HG03439 (cell line): ENCODE results near the gene CAPN5.

Experiments used
- ATAC-seq: cut with Tn5 transposase; IDR thresholded peaks from one replicate; pipeline ENCODE4 v1.9.1; 2021; ENCODE audit warnings: mild to moderate bottlenecking, moderate library complexity; ENCODE audit not compliant: unreplicated experiment

CAPN5 gene

DNA sequence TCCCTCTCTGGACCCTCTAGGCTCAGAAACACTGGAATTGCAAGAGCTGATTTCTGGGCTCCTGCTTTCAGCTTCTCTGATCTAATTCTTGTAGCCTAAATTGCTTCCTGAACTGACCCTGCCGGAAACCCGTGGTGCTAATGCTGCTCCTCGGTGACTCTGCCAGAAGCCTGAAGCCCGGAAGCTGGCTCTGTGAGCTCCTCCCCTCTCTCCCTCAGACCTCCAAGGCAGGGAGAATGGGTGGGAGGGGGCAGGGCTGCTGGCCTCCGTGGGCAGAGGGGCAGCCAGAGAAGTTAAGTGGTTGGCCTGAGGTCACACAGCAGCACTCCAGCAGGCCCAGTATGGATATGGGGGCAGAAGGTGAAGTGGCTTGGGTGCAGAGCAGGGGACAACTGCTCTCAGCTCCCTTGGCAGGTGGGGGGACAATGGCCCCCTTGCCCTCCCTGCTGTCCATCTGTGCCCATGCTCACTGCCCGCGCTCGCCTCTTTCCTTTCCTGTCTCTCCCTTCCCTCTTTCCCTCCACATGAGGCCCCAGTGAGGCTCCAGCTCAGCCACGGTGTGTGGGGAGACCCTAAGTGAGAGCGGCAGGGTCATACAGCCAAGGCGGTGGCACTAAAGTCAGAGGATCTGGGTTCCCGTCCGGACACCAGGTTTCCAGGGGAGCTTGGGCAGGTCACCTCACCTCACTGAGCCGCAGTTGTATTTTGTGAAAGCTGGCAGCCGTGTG, 16.2 kb downstream of the CAPN5 start:
- no peak for ATAC-seq

DNA sequence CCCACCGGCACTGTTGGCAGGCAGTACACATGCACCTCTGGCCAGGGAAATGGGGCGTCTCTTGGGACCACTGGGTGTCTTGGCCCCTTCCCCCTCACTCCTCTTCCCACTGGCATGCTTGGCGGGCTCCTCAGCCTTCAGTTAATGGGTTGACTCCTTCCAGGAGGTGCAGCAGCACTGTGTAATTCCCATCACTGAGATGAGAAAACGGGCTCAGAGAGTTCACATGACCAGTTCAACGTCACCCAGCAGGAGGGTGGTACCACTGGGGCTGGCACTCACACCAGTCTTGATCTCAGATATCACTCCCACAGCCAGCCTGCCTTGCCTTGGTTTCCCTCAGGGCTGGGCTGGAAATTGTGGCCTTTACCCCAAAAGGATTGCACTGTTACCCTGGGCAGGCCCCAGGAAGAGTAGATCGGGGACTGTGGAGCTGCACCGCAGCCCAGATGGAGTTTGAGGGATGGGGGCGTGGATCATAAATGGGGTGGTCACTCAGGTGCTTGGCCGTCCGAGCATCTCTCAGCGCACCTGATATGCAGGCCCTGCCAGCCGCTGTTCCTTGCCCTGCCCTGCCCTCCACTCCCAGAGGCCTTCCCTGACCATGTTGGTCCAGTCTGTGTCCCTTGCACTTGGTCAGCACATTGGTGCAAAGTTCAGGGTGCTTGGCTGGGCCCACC, 16.9 kb downstream of the CAPN5 start:
- ATAC-seq, result no peak

DNA sequence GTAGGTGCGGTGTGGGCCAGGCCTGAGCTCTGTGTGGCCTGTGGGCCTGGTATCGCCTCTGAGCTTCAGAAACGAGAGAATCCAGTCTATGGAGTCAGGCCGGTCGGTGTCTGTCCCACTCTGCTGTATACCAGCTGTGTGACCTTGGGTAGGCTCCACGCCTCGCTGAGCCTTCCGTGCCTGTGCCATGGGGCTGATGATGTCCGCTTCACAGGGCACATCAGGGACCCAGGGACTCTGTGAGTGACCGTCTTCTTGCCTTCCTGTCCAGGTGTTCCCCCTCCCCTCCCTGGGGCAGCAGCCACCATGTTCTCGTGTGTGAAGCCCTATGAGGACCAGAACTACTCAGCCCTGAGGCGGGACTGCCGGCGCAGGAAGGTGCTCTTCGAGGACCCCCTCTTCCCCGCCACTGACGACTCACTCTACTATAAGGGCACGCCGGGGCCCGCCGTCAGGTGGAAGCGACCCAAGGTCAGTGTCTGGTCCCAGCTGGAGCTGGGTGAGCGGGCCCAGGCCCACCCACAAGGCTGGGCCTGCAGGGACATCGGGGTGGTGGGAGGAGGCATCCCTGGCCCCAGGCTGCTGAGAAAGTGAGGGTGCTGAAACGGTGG, 17.9 kb downstream of the CAPN5 start:
- ATAC-seq, result no peak

DNA sequence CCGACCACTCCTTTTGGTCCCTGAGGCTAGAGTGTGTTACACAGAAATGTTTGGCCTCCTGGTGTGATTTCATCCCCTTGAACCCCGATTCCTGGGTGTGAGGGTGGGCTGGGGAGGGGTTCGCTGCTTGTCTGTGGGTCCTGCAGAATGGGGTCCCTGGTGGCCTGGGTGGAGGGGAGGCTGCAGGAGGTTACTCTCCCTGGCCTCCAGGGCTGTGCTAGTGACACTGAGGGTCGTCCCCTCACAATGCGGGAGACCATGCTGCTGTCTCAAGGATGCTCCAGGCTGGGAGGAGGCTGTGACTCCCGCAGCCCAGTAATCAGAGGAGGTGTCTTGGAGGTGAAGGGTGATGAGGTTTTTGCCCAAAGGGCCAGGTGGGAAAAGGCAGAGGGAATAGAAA, 18.9 kb downstream of the CAPN5 start:
- no peak for ATAC-seq

DNA sequence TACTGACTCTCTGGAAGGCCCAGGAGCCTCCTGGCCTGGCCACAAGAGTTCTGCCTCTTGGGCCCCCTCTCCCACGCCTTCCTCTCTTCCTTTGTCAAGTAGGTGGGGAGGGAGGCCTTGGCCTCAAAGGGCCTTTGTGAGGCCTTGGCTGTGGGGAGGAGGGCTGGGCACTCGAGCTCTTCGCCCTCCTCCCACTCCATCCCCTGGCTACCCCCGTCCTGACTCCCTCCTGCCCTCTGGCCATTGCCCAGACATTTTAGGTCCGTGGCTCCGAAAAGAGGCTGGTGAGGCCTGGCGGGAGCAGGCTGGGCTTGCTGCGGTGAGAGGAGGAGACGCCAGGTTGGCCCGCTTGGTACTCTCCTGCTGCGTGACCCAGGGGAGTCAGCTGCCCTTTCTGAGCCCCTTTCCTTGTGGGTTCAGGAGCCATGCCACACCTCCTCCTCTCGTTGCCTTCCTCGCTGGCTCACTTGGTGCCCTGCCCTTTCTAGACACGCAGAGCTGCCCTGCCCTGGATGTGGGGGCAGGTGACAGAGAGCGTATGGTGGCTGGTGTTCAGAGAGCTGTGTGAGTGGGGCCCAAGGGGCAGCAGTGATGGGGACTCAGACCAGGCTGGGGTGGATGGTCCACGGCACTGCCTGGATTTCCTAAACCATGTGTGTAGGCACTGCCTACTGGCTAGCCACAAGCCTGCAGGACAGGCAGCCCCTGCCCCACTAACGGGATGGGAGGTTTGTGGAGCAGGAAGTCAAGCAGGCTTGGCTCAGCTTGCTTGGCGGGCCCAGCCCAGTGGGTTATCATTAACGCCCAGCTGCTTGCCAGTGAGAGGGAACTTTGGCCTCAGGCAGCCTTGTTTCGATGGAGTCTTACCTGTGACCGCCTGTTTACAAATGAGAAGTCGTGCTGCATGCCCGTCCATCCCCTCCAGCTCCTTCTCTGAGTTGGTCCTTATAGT, 20.0 kb downstream of the CAPN5 start:
- no peak for ATAC-seq

DNA sequence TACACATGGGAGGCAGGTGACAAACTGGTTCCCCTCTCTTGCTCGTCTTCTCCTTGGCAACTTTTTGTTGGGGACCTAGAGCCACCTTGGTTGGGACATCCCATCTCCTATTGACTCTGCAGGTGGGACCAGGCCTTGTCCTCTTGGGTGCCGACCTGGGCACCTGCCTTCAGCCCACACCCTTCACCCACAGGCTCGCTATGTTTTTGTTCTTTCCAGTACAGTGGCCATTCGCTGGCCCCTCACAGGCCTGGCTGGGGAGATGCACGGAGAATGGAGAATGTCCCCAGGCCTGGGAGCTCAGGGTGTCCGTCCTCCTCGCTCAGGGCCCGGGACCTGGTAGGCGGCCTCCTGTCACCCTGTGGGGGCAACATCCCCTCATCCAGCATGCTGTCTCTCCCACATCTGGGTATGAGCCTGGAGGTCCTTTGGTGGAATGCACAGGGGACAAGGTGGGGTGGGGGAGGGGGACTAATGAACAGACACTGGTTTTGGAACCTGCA, 21.0 kb downstream of the CAPN5 start:
- no peak for ATAC-seq

DNA sequence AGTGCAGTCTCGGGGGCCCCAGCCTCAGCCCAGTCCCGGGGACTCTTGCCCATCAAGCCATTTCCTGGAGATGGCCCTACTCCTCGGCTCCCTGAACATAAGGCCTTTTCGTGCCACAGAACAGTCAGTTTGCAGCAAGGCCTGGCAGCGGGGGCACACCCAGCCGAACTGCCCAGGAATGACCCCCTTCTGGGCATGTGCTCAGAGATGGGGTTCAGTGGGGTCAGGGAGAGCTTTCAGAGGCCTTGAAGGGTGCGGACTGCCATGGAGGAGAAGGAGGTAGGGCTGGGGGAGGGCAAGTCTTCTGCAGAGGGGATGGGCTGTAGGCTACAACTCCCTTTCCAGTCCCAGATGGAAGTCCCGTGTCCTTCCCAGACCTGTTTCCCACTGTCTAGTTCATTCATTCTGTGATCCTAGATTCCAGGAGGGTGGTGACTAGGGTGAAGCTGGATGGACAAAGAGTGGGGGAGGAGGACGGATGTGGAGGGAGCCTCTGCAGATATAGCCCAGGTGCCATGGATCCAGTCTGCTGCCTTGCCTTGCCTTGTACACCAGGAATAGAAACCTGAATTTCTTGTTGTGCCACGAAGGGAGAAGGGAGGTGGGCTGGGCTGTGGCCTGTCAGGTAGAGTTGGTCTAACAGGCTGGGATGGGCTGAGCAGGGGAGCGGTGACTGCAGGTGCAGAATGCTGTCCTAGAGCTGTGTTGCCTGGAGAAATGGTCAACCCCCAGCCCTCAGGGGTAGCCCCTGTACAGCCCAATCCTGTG, 21.6 kb downstream of the CAPN5 start:
- no peak for ATAC-seq

DNA sequence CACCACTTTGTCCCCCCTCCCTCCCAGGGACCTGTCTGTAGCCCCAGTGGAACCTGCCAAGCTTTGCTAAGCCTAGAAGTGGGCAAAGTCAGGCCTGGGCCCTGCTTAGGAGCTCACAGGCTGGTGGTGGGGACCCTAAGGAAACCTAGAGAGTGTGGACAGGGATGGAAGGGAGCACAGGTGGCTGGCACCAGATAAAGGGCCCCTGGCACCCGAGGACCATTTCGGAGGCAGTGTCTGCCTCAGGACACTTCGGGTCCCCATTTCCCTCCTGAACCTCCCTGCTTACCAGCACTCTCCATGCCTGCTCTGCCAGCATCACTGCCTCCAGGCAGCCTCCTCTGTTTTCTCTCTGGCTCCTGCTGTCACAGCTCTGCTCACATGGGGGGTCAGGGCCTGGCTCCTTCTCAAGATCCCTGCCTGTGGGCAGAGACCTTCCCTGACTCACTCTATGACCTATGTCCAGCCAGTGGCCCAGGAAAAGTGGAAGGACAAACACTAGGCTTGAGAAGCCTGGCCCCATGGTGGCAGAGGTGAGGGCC, 22.3 kb downstream of the CAPN5 start:
- no peak for ATAC-seq

DNA sequence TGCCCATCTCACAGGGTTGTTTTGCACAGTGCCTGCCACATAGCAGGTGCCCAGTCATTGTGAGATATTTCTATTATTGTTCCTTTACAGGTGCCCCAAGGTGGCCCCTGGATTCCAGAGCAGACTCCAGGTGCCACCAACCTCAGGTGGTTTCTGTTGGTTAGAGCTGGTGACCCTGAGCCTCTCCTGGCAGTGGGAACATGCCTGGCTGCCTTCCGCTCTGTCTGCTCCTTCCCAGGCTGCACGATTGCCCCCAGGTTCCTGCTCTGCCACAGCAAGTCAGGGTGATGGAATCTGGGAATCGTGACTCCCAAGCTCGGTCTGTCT, 23.2 kb downstream of the CAPN5 start:
- ATAC-seq, result no peak

DNA sequence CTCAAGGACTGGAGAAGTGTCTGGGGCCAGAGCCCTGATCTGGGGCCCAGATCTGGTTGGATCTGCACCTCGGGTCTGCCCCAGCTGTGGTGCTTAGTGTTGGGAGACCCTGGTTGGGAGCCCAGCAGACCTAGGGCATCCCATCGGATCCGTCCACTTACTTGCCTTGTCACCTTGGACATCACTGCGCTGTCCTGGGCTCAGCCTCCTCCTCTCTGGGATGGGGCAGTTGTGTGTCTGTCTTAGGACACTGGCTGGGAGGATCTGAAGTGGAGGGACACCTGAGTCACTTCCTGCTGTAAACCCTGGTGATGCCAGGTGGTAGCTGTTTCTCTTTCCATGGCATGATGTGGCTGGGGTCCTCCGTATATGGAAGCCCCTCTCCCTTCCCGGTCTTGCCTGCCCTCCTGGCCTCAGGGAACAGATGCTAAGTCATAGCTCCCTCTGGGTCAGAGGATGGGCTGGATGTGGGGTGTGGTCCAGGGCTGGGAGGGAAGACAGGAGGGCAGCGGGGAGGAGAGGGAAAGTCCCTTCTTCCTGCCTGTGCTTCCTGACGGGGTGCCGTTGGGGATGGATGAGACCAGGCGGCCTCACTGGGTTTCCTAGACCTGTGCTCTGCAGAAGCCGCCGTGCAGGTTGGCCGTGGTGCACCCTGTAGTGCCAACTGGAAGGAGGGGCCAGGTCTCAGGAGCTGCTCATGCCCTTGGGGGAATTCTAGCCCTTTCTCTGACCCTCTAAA, 23.8 kb downstream of the CAPN5 start:
- ATAC-seq, result no peak

DNA sequence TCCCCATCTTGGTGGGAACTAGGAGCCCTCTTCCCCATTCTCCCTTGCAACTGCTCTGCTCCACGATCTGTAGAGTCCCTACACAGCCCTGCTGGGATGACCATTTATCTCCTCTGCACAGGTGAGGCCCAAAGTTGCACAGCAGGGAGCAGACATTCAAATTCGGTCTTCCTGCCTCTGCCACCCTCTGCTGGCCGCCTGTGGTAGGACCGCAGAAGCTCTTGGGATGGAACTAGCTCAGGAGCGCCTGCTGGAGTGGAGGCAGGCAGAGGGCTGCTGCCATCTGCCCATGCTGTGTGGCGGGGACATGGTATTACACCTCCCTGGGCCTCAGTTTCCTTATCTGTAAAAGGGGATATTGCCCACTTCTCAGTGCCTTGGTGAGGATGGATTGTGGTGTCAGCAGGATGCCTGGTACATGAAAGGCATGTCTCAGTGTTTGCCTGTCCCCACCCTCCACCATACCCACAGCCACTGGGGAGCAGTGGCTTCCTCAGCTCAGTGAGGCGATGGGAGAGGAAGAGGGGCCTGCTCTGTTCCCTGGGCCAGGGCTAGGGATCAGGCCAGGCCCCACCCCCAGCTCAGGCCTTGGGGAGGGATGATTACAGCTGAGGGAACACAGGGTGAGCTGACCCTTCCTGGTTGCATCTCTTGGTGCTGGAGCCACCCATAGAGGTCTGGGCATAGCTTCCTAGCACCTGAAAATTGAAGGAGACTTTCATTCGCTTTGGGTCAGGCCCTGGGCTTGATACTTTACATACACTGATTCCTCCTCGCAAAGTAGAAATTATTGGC, 24.6 kb downstream of the CAPN5 start:
- peak; percentile 77 for ATAC-seq

DNA sequence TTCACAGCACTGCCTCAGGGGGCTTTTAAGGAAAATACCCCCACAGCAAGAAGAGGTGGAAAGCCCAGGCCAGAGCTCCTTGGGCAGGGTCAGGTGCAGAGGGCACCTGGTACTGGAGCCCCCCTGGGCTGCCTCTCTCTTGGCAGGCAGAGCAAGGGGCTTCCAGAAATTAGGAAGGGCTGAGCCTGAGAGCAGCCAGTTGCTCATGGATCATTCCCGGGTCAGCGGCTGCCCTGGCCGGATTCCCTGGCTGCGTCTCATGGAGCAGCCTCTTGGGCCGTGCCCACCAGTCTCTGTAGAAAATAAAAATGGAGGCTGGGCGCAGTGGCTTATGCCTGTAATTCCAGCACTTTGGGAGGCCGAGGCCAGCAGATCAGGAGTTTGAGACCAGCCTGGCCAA, 25.6 kb downstream of the CAPN5 start:
- no peak for ATAC-seq

DNA sequence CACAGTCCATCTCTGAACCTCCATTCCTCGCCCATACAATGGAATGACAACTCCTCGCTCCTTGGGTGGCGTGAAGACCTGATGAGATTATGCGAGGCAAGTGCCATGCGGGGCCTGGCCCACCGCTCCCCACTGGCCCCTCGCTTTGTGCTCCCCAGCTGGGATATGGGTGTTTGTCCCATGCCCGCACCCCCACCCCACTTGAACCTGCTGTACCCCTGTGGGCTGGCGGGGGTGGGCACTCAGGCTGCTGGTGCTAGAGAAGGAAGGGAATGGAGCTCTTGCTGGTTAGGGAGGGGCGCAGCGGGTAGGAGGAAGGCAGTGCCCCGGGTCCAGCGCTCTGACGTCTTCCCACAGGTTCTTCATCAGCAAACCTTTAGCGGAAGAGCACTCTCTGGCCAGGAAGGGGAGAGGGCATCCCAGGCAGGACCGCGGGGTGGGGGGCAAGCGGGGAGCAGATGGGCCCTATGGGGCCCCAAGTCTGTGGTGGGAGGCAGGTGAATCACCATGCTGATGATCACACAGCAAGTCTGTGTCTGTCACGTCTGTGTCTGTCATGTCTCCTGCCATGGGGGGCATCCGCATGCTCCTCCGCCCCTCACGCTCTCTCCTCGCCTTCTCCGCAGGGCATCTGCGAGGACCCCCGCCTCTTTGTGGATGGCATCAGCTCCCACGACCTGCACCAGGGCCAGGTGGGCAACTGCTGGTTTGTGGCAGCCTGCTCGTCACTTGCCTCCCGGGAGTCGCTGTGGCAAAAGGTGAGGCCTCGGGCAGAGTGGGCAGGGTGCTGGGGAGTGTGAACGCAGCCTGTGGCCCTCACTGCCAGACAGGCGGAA, 26.5 kb downstream of the CAPN5 start:
- ATAC-seq, result no peak

DNA sequence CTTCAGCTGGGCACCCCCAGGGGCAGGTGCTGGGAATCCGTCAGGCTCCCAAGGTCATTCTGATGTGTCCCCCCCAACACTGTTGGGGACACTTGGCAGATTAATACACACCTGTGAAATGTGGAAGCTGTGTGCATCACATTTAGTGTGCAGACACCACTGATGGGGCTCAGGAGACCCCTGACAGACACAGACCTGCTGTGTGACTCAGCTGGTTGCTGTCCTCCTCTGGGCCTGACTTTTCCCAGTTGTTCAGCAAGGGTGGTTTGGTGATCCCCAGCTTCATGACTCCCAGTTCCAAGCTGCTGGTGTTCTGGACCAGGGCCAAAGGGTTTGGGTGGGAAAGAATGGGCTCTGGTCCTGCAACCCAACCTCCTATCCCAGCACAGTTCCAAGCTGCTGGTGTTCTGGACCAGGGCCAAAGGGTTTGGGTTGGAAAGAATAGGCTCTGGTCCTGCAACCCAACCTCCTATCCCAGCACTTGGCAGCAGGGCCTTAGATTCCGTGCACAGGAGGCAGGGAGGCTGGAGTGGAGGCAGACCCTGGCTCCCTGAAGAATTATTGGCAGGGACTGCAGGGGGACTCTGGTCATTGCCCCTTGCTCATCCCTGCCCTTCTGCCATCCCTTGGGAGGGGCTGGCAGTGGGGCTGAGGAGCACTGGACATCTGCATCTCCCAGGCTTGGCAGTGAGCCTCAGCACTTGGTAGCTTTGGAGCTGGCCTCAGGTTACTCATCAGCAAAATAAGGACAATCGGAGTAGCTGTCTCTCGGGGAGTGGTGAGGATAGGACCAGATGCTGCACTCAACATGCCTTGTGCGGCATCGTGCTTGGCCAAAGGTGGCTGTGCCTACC, 27.4 kb downstream of the CAPN5 start:
- ATAC-seq, result no peak

DNA sequence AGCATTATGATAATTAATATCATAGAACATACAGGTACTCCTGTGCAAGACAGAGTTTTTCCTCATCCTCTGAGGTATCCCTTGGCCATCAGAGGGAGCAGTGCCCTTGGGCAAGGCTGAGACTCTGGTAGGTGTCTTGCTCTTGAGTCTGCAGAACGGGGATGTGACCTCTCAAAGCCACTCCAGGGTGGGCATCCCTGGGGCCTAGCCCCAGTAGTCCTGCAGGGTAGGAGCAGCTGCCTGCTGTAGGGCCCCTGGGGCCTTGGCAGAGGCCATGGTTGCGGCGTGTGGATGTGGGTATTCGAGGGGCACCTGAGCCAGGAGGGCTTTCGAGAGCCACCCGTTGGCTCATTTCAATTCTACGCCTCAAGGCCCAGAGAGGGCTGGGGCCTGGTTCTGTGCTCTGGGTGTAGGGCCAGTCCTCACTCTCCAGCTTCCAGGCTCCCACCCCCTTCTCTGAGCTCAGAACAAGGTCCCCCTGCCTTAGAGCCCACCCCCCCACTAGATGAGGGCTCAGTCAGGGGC, 28.1 kb downstream of the CAPN5 start:
- no peak for ATAC-seq
